ENCODE measurements around the gene SLC39A10.
"Not testable (repeated sequence)": the region's sequence is repeated elsewhere in the genome, so short reads cannot be mapped to it uniquely, and the experiment has no call there.

The SLC39A10 gene

DNA sequence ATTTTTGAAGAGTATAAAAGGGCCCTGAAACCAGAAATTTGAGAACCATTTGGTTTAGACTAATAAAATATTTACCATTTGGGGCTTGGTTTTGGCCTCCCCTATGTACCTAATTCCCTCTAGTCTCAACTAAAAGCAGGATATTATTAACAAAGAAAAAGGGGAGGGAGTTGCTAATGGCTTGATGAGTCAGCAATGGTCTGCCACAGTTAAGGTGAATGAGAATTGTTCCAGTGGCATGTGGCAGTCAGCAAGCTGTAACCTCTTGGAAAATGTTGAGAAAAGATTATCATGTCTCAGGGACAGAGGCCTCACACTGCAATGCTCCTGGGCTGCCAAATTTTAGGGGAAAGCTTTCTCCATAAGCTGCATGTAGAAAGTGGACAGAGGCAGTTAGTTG, 20.1 kb upstream of the SLC39A10 start:
- TF ChIP-seq, protein P1, sequence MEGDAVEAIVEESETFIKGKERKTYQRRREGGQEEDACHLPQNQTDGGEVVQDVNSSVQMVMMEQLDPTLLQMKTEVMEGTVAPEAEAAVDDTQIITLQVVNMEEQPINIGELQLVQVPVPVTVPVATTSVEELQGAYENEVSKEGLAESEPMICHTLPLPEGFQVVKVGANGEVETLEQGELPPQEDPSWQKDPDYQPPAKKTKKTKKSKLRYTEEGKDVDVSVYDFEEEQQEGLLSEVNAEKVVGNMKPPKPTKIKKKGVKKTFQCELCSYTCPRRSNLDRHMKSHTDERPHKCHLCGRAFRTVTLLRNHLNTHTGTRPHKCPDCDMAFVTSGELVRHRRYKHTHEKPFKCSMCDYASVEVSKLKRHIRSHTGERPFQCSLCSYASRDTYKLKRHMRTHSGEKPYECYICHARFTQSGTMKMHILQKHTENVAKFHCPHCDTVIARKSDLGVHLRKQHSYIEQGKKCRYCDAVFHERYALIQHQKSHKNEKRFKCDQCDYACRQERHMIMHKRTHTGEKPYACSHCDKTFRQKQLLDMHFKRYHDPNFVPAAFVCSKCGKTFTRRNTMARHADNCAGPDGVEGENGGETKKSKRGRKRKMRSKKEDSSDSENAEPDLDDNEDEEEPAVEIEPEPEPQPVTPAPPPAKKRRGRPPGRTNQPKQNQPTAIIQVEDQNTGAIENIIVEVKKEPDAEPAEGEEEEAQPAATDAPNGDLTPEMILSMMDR (IDR thresholded peaks at IDR 0.05; ENCODE audit: low read depth, low read length) = no peak
- no peak for DNase-seq (ENCODE audit: extremely low read depth, low read depth)

- TF ChIP-seq, protein P1 (IDR thresholded peaks at IDR 0.05; ENCODE audit: low read depth, low read length) = no peak
- DNase-seq (ENCODE audit: extremely low read depth, low read depth) = no peak
Observed at GRCh38 chr2:195638750-195639149, 18.3 kb upstream of the SLC39A10 start.

DNA sequence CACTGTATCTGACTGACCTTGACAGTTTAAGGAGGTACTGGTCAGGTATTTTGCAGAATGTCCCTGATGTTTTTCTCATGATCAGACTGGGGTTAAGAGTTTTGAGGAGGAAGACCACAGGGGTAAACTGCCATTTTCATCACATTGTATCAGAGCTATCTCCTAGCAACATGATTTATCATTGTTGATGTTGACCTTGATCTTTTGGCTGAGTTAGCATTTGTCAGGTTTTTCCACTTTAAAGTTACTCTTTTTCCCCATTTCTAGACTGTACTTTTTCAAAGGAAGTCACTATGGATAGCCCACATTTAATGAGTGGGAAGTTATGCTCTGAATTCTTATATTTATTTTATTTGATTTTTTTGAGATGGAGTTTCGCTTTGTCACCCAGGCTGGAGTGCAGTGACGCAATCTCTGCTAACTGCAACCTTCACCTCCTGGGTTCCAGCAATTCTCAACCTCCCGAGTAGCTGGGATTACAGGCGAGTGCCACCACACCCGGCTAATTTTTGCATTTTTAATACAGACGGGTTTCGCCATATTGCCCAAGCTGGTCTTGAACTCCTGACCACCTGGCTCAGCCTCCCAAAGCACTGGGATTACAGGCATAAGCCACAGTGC, 17.7 kb upstream of the SLC39A10 start:
- DNase-seq (ENCODE audit: extremely low read depth, low read depth) = no peak
- TF ChIP-seq, protein P1 (IDR thresholded peaks at IDR 0.05; ENCODE audit: low read depth, low read length) = no peak

GRCh38 chr2:195639959-195640358, 17.1 kb upstream of the SLC39A10 start:
- TF ChIP-seq, protein P1 (IDR thresholded peaks at IDR 0.05; ENCODE audit: low read depth, low read length) = no peak
- no peak for DNase-seq (ENCODE audit: extremely low read depth, low read depth)

DNA sequence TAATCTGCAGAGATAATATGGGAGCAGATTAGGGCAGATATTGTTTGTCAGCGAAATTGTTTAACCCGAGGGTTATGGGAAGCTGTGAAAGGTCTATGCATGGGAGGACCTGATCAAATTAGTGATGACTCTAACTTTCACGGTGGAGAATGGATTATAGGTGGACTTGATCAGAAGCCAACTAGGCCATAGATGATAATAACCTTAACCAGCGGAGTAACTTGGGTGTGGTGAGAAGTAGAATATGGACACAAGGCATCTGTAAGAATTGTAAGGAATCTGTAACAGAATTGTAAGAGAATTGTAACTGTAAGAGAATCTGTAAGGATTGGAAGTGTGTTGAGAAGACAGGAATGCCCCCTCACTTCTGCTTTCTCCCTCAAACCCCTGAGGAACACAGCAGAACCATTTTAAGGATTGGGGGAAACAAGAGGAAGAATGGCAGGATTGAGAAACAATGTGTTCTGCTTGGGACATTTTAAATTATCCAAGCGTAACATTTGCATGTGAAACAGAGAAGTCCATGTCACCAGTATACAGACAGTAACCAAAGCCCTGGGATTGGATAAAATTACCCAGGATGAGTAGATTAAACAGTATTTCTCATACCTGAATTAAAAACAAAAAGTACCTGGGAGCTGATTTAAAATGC, 14.9 kb upstream of the SLC39A10 start:
- TF ChIP-seq, protein P1 (IDR thresholded peaks at IDR 0.05; ENCODE audit: low read depth, low read length) = no peak
- no peak for DNase-seq (ENCODE audit: extremely low read depth, low read depth)

- TF ChIP-seq, protein P1 (IDR thresholded peaks at IDR 0.05; ENCODE audit: low read depth, low read length) = no peak
- DNase-seq (ENCODE audit: extremely low read depth, low read depth) = no peak
Observed at GRCh38 chr2:195642679-195643068, 14.4 kb upstream of the SLC39A10 start.

GRCh38 chr2:195644708-195645107, 12.3 kb upstream of the SLC39A10 start:
- DNase-seq (ENCODE audit: extremely low read depth, low read depth) = not testable (repeated sequence)

- DNase-seq (ENCODE audit: extremely low read depth, low read depth) = no peak
- TF ChIP-seq, protein P1 (IDR thresholded peaks at IDR 0.05; ENCODE audit: low read depth, low read length) = no peak
Observed at GRCh38 chr2:195645413-195645812, 11.6 kb upstream of the SLC39A10 start.
